Dermis microvascular lymphatic vessel endothelial cell (primary cell): ENCODE data around the gene CHD3. TPM values are rescaled to one million over a fixed set of nuclear protein-coding genes. Genes with fewer than 3 reads are reported as not detected.

Experiments used
- total RNA-seq: library from RNA; depleted of rRNA; stranded (reverse); fragments of >200 nt; gene quantifications from 2 replicates; pipeline ENCODE4 v1.2.1, GENCODE V29; 2014

CHD3 gene
- total RNA-seq, 1 donor from 2014 or later, result 57.8 TPM

Other genes with a start within 250 kb of the CHD3 start
- gene ATP1B2, start 237.9 kb upstream of the CHD3 start, total RNA-seq, result not detected in 2 replicates
- 44.0 and 51.2 TPM in 2 replicates for gene TP53, start 201.3 kb upstream of the CHD3 start, total RNA-seq
- 6.9 and 7.0 TPM in 2 replicates for gene WRAP53, start 200.3 kb upstream of the CHD3 start, total RNA-seq
- 0.13 and 1.1 TPM in 2 replicates for gene EFNB3, start 183.6 kb upstream of the CHD3 start, total RNA-seq
- under 0.01 and 0.25 TPM in 2 replicates for gene DNAH2, start 171.0 kb upstream of the CHD3 start, total RNA-seq
- 1.0 and 3.5 TPM in 2 replicates for gene KDM6B, start 54.6 kb upstream of the CHD3 start, total RNA-seq
- 11.6 and 17.2 TPM in 2 replicates for gene TMEM88, start 33.7 kb upstream of the CHD3 start, total RNA-seq
- 84.6 and 171 TPM in 2 replicates for gene NAA38, start 31.2 kb upstream of the CHD3 start, total RNA-seq
- 5.6 and 6.0 TPM in 2 replicates for gene CYB5D1, start 30.8 kb upstream of the CHD3 start, total RNA-seq
- 0.51 and 0.76 TPM in 2 replicates for gene RNF227, start 27.5 kb downstream of the CHD3 start, total RNA-seq
- gene KCNAB3, start 41.1 kb downstream of the CHD3 start, total RNA-seq, result 0.13 and 0.26 TPM in 2 replicates
- gene TRAPPC1, start 43.2 kb downstream of the CHD3 start, total RNA-seq, result 52.9 and 80.7 TPM in 2 replicates
- 10.6 and 13.2 TPM in 2 replicates for gene CNTROB, start 43.4 kb downstream of the CHD3 start, total RNA-seq
- gene GUCY2D, start 113.8 kb downstream of the CHD3 start, total RNA-seq, result not detected in 2 replicates
- not detected in 2 replicates for gene ALOX15B, start 150.3 kb downstream of the CHD3 start, total RNA-seq
- not detected in 2 replicates for gene ALOX12B, start 198.9 kb downstream of the CHD3 start, total RNA-seq
- not detected in 2 replicates for gene ALOXE3, start 229.7 kb downstream of the CHD3 start, total RNA-seq
- gene HES7, start 235.3 kb downstream of the CHD3 start, total RNA-seq, result under 0.01 TPM in 1 of 2 replicates, not detected in the other